Stimulated activated CD4-positive, alpha-beta T cell treated with anti-CD3 and anti-CD28 coated beads, Interleukin-2, amount 100 ng/mL, for 24 hours (primary cell): ENCODE results near the gene RALGAPB.
"Not testable (repeated sequence)": the region's sequence is repeated elsewhere in the genome, so short reads cannot be mapped to it uniquely, and the experiment has no call there.

ENCODE experiments used
- DNase-seq, 2 donors: peaks; one replicate each; pipeline ENCODE4 v3.0.0-alpha.2; 2020

The RALGAPB gene

GRCh38 chr20:38472513-38473366 is at the start of gene RALGAPB:
TSS of gene RALGAPB (plus strand) at chr20:38472843. CDS start at chr20:38488433, 15,590 bp downstream.
- peak; percentile 98 to 99 for DNase-seq

DNA sequence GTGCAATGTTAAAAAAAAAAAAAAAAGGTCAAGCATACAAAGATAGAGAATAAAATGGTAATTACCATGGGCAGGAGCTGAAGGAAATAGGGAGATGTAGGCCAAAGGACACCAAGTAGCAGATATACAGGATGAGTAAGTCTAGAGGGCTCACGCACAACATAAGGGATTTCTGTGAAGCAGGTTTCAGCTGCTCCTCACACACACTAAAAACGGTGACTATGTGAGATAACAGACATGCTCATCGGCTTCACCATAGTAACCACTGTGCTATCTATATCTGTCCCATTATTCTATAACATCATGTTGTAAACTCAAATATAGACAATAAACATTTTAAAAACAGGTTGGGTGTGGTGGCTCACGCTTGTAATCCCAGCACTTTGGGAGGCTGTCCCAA is 49.1 kb upstream of the RALGAPB start:
- DNase-seq = no peak

GRCh38 chr20:38424401-38424800 is 48.2 kb upstream of the RALGAPB start:
- no peak for DNase-seq

GRCh38 chr20:38426006-38426897 is 46.4 kb upstream of the RALGAPB start:
- DNase-seq = peak; percentile 27 to 47

- no peak for DNase-seq
These were observed 45.0 kb upstream of the RALGAPB start for GRCh38 chr20:38427655-38428023.

GRCh38 chr20:38428800-38429199 is 43.8 kb upstream of the RALGAPB start:
- no peak for DNase-seq

GRCh38 chr20:38429301-38429700 is 43.3 kb upstream of the RALGAPB start:
- DNase-seq = no peak

- DNase-seq = no peak
These were observed 41.8 kb upstream of the RALGAPB start for GRCh38 chr20:38430679-38431325.

- no peak for DNase-seq
These were observed 40.4 kb upstream of the RALGAPB start for GRCh38 chr20:38432292-38432691.

GRCh38 chr20:38432870-38433269 is 39.8 kb upstream of the RALGAPB start:
- not testable (repeated sequence) for DNase-seq

DNA sequence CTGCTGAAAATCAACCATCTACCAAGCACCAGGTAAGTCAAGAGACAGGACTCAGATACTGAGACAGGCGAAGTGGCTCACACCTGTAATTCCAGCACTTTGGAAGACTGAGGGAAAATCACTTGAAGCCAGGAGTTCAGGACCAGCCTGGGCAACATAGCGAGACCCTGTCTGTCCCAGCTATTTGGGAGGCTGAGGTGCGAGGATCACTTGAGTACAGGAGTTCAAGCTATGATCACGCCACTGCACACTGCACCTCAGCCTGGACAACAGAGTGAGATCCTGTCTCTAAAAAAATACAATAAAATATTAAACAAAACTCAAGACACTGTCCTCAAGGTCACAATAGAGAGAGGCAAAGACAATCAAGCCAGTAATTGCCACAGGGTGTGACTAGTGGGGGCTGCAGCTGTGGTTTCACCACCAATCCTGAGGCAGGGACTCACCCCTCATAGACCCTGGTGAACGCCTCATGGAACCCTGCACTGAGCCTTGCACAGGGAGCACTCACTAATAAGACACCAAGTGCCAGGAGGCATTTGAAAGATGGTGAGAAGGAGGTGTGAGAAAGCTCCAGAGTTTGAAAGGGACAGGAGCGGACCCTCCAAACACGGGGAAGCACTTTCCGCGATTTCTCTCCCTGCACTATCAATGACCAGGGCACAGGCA is 39.2 kb upstream of the RALGAPB start:
- peak in 1 of 2 donors; percentile 13 for DNase-seq

DNA sequence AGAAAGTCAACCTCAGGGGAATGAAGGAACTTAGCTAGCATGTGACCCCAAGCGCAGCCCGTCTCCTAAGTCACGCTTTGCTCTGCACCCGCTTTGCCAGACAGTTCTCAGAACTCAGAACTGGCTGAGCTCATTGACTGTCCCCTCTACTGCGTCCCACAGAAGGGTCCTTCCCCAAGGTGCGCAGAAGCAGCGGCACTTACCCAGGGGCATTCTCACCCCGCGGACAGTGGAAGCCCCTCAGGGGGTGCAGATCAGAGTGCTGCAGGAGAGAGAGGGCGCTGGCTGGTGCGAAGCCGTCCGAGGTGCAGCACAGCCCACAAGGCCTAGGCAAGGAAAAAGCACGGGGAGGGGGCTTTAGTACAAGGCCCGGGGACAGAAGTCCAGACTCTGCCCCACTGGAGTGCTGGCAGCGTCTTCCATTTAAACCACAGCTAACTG is 38.3 kb upstream of the RALGAPB start:
- peak; percentile 29 to 38 for DNase-seq

- DNase-seq = peak; percentile 91
These were observed 37.7 kb upstream of the RALGAPB start, which contains the start of gene SNHG17 for GRCh38 chr20:38434770-38435554. TSS of gene SNHG17 (minus strand) at chr20:38435328.

DNA sequence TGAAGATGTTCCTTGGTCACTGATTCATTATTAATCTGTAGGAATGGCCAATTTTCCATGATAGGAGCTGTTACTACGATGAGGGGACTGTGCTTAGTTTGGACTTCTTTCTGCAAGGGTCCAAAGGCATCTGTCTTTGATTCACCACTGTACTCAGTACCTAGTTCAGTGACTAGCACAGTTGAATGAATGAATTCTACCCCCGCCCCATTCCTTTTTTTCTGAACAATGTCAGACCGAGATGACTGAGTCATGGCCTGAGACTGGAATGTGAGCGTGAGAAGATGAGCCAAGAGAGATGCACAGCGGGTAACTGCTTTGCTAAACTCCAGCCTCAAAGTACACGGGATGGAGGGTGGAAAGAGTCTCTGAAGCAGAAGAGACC is 37.1 kb upstream of the RALGAPB start:
- no peak for DNase-seq

GRCh38 chr20:38437796-38438195 is 34.8 kb upstream of the RALGAPB start:
- no peak for DNase-seq

DNA sequence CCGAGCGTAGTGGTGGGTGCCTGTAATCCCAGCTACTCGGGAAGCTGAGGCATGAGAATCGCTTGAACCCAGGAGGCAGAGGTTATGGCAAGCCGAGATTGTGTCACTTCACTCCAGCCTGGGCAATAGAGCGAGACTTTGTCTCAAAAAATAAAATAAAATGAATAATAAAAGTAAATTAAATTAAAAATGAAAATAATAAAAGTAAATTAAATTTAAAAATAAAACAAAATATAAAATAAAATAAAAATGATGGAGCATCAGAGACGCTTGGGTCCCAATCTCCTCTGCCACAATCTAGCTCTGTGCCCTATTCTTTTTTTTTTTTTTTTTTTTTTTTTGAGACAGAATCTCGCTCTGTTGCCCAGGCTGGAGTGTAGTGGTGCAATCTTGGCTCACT is 31.5 kb upstream of the RALGAPB start:
- DNase-seq = not testable (repeated sequence)

DNA sequence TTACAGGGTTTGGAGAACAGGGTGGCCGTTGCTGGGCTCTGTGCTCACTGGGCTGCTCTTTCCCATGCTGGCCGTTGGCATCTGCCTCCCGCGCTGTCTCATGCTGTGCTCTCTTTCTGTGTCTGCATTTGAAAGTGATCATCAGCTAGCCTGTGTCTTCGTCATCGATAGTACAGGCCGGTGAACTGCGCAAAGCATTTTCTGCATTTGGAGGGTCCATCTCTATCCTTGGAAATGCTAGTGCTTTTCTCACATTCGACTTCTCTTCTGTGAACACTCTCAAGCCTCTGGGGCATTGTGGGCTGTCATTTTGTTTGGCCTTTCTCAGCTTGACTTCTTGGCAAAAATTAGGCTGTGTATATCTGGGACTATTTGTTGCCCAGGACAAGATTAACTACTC is 30.7 kb upstream of the RALGAPB start:
- DNase-seq = no peak

- DNase-seq = no peak
These were observed 27.3 kb upstream of the RALGAPB start for GRCh38 chr20:38445381-38445796.

GRCh38 chr20:38445901-38446425 is 26.7 kb upstream of the RALGAPB start:
- DNase-seq = no peak

GRCh38 chr20:38446441-38447209 is 26.0 kb upstream of the RALGAPB start:
- DNase-seq = peak; percentile 97 to 99

DNA sequence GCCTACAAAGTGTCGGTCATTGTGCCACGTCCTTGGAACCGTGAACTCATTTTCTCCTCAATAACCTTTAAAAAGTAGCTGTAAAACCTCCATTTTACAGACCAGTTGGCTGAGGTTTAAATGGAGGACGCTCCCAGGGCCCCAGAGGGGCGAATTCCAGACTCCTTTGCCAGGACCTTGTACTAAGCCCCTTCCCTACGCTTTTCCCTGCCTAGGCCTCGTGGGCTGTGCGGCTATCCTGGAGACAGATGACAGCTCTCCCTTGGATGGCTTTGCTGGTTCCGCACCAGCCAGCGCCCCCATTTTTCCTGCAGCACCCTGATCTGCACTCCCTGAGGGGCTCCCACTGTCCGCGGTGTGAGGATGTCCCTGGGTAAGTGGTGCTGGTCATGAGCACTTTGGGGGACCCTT is 25.4 kb upstream of the RALGAPB start:
- no peak for DNase-seq
